K562 (cell line): ENCODE results near the gene BBX. TPM values are rescaled to one million over a fixed set of nuclear protein-coding genes. Genes with fewer than 3 reads are reported as not detected.

Source experiments
- ATAC-seq: fragments of 200-7000 bp; cut with Tn5 transposase; 3 replicates; pipeline ENCODE4 v1.9.1; 2020; ENCODE audit warnings: moderate library complexity
- BruUV-seq: library from RNA; stranded (reverse); fragments of 400-500 nt; replicated peaks from 2 replicates; lab custom pipeline; 2021; lab: Mats Ljungman, UMichigan
- CTCF ChIA-PET: fragments of 300-600 bp; formaldehyde crosslinking; extraction: SDS; loops from one replicate; lab custom pipeline; 2021; ENCODE audit warnings: low intra/inter-chr PET ratio; lab: Yijun Ruan, JAX
- POLR2A ChIA-PET: fragments of 300-600, 350-650 bp; sonication (Branson Sonifier 250); formaldehyde crosslinking; extraction: SDS; loops from one replicate; lab custom pipeline; 2021; ENCODE audit warnings: antibody characterized with exemption, inconsistent platforms; lab: Yijun Ruan, JAX
- DNase-seq, 4 experiments: peaks; one replicate each; pipeline versions ENCODE4 v3.0.0 to v3.0.0-alpha.2; 2011 to 2018; ENCODE audit warnings: low spot score in 3 of 4, mixed read lengths in 3 of 4; ENCODE audit errors: extremely low read depth in 1 of 4
- FAIRE-seq: peaks from 2 replicates; lab custom pipeline; 2011; peaks lifted over from hg19 to GRCh38; lab: Jason Lieb, UNC
- H2AFZ ChIP-seq: 2 replicates; pipeline ENCODE4 v1.6.0; 2011; ENCODE audit warnings: low read depth, low read length, control low read depth, inconsistent platforms
- H3K27ac ChIP-seq: fragments of 200-600 bp; 3 replicates; pipeline ENCODE4 v1.8.0; 2011; ENCODE audit warnings: low read depth, mild to moderate bottlenecking, control low read depth, inconsistent platforms, low read length, moderate library complexity, mixed read lengths; ENCODE audit errors: extremely low read depth
- H3K27me3 ChIP-seq, 2 experiments: fragments of 300-600 bp in 1 of 2; 2 replicates in 1 of 2; 3 replicates in 1 of 2; pipeline versions ENCODE4 v1.6.0 to v1.8.0; 2011; ENCODE audit warnings: inconsistent platforms in 2 of 2, low read length in 2 of 2, mild to moderate bottlenecking in 1 of 2, mixed read lengths in 1 of 2, moderate library complexity in 1 of 2; ENCODE audit not compliant: control insufficient read depth in 2 of 2, insufficient read depth in 2 of 2
- H3K36me3 ChIP-seq: fragments of 300-600 bp; 3 replicates; pipeline ENCODE4 v1.8.0; 2011; ENCODE audit warnings: mild to moderate bottlenecking, low read length, inconsistent platforms; ENCODE audit not compliant: control insufficient read depth, insufficient read depth
- H3K4me1 ChIP-seq, 2 experiments: fragments of 200-600 bp in 1 of 2; replicated peaks in 1 of 2; 2 replicates in 1 of 2; 3 replicates in 1 of 2; pipeline versions ENCODE4 v1.5.1 to v1.8.0; 2011; ENCODE audit warnings: inconsistent platforms in 2 of 2, low read length in 2 of 2, mild to moderate bottlenecking in 1 of 2, mixed read lengths in 1 of 2, moderate library complexity in 1 of 2; ENCODE audit not compliant: control insufficient read depth in 2 of 2, insufficient read depth in 2 of 2
- H3K4me2 ChIP-seq: 2 replicates; pipeline ENCODE4 v1.6.1; 2011; ENCODE audit warnings: low read length, control low read depth, inconsistent platforms, mixed read lengths; ENCODE audit not compliant: insufficient read depth
- H3K4me3 ChIP-seq: fragments of 200-600 bp; sonication (generic), shearing (Covaris generic); 2 replicates; pipeline ENCODE4 v1.5.1; 2016; ENCODE audit warnings: control low read depth, inconsistent platforms
- H3K79me2 ChIP-seq: fragments of 200-600 bp; 3 replicates; pipeline ENCODE4 v1.8.0; 2011; ENCODE audit warnings: low read length, inconsistent platforms; ENCODE audit not compliant: control insufficient read depth, insufficient read depth
- H3K9ac ChIP-seq, 2 experiments: 2 replicates each; pipeline versions ENCODE4 v1.6.0 to v1.6.1; 2011; ENCODE audit warnings: low read depth in 2 of 2, low read length in 2 of 2, control low read depth in 1 of 2, inconsistent platforms in 1 of 2, mild to moderate bottlenecking in 1 of 2, mixed read lengths in 1 of 2; ENCODE audit not compliant: insufficient read depth in 1 of 2
- H3K9me1 ChIP-seq: one replicate; pipeline ENCODE4 v1.6.0; 2011; ENCODE audit warnings: inconsistent platforms, mild to moderate bottlenecking, low read length, moderate library complexity; ENCODE audit not compliant: control insufficient read depth, insufficient read depth
- H3K9me3 ChIP-seq: replicated peaks from 2 replicates; pipeline ENCODE4 v1.5.1; 2011; ENCODE audit warnings: low read depth, low read length, inconsistent platforms; ENCODE audit not compliant: control insufficient read depth, insufficient read depth
- H4K20me1 ChIP-seq: replicated peaks from 2 replicates; pipeline ENCODE4 v1.6.1; 2011; ENCODE audit warnings: low read length, inconsistent platforms, mixed read lengths; ENCODE audit not compliant: control insufficient read depth, insufficient read depth
- ARHGAP35 ChIP-seq: fragments of 450-650 bp; IDR thresholded peaks from 2 replicates; pipeline ENCODE4 v1.6.1; 2018; ENCODE audit not compliant: partially characterized antibody
- CCAR2 ChIP-seq: fragments of 200-400 bp; formaldehyde crosslinking; IDR thresholded peaks from 2 replicates; pipeline ENCODE4 v1.6.1; 2017; ENCODE audit warnings: mild to moderate bottlenecking, low read depth, low read length
- E2F4 ChIP-seq: sonication (generic); formaldehyde crosslinking; IDR thresholded peaks from 2 replicates; pipeline ENCODE4 v1.8.0; 2022; ENCODE audit warnings: mild to moderate bottlenecking, low read depth, missing genetic modification reagents
- FOS ChIP-seq: IDR thresholded peaks from 3 replicates; pipeline ENCODE4 v1.6.1; 2011; ENCODE audit not compliant: insufficient read length; ENCODE audit errors: extremely low read depth
- FOXJ2 ChIP-seq: fragments of 200-800 bp; sonication (Bioruptor generic); IDR thresholded peaks from 2 replicates; pipeline ENCODE4 v1.6.1; 2016; ENCODE audit warnings: missing genetic modification characterization, missing compliant biosample characterization
- KDM2B ChIP-seq: fragments of 250-450 bp; sonication (Bioruptor Pico); IDR thresholded peaks from 2 replicates; pipeline ENCODE4 v1.8.0; 2021; ENCODE audit warnings: mild to moderate bottlenecking, moderate library complexity
- LEF1 ChIP-seq: fragments of 450-650 bp; IDR thresholded peaks from 2 replicates; pipeline ENCODE4 v1.6.1; 2016; ENCODE audit warnings: mild to moderate bottlenecking
- NFE2L1 ChIP-seq: fragments of 450-650 bp; IDR thresholded peaks from 2 replicates; pipeline ENCODE4 v1.6.1; 2016; ENCODE audit warnings: missing genetic modification characterization, low read depth, mild to moderate bottlenecking, missing compliant biosample characterization, moderate library complexity, borderline replicate concordance
- PKNOX1 ChIP-seq: fragments of 450-650 bp; IDR thresholded peaks from 2 replicates; pipeline ENCODE4 v1.6.1; 2016
- POLR3G ChIP-seq: IDR thresholded peaks from 2 replicates; pipeline ENCODE4 v1.6.1; 2011; ENCODE audit not compliant: insufficient read length, insufficient replicate concordance; ENCODE audit errors: extremely low read depth
- RBM15 ChIP-seq: fragments of 200-400 bp; formaldehyde crosslinking; IDR thresholded peaks from 2 replicates; pipeline ENCODE4 v1.6.1; 2018; ENCODE audit warnings: mild to moderate bottlenecking, low read length, moderate library complexity; ENCODE audit not compliant: insufficient read depth
- SMARCB1 ChIP-seq: IDR thresholded peaks from 2 replicates; pipeline ENCODE4 v1.6.1; 2011; ENCODE audit warnings: improper control_type of control experiment, low read depth; ENCODE audit not compliant: insufficient read length
- SMC3 ChIP-seq: conservative IDR thresholded peaks from 2 replicates; pipeline ENCODE4 v1.6.1; 2011; ENCODE audit warnings: low read depth, low read length, improper control_type of control experiment; ENCODE audit not compliant: insufficient read depth
- TGIF2 ChIP-seq: sonication (generic); formaldehyde crosslinking; IDR thresholded peaks from 2 replicates; pipeline ENCODE4 v1.8.1; 2022; ENCODE audit warnings: mild to moderate bottlenecking, missing genetic modification reagents, moderate library complexity
- THAP12 ChIP-seq: fragments of 250-450 bp; sonication (Bioruptor Pico); IDR thresholded peaks from 2 replicates; pipeline ENCODE4 v1.9.0; 2021; ENCODE audit warnings: mild to moderate bottlenecking, inconsistent platforms
- ZBED1 ChIP-seq: IDR thresholded peaks from 2 replicates; pipeline ENCODE4 v1.6.1; 2014
- ZBTB34 ChIP-seq: fragments of 250-450 bp; sonication (Bioruptor Pico); IDR thresholded peaks from 2 replicates; pipeline ENCODE4 v1.8.0; 2021; ENCODE audit warnings: mild to moderate bottlenecking, moderate library complexity
- ZNF217 ChIP-seq: sonication (generic); formaldehyde crosslinking; IDR thresholded peaks from 2 replicates; pipeline ENCODE4 v1.8.0; 2022; ENCODE audit warnings: mild to moderate bottlenecking, missing genetic modification reagents
- ZNF431 ChIP-seq: sonication (generic); formaldehyde crosslinking; IDR thresholded peaks from 2 replicates; pipeline ENCODE4 v1.8.0; 2022; ENCODE audit warnings: mild to moderate bottlenecking, missing genetic modification reagents
- ZNF507 ChIP-seq: conservative IDR thresholded peaks from 2 replicates; pipeline ENCODE4 v1.6.1; 2017; ENCODE audit warnings: missing genetic modification characterization, missing compliant biosample characterization
- WGBS: fragments of 100-300 bp; shearing (Covaris generic); methylation state at CpG from one replicate; pipeline ENCODE4 v1.1.6; 2016; ENCODE audit warnings: low coverage, mixed read lengths; ENCODE audit not compliant: insufficient coverage; ENCODE audit errors: missing lambda C conversion rate; 5-methylcytosine and 5-hydroxymethylcytosine counted together
- in situ Hi-C: fragments of 300-500 bp; cut with MboI; formaldehyde crosslinking; loops from 4 replicates; pipeline ENCODE4 v1.15.0; 2018; ENCODE audit warnings: inconsistent platforms, mixed read lengths
- intact Hi-C: fragments of 100-400 bp; cut with micrococcal nuclease; formaldehyde crosslinking; loops from 2 replicates; pipeline ENCODE4 v1.14.2; 2022
- polyA plus RNA-seq, 8 experiments: library from polyadenylated mRNA; depleted of rRNA in 4 of 8; stranded (reverse) in 5 of 8; unstranded in 3 of 8; fragments of >200 nt; fragmentation: Nextera tagmentation in 2 of 8; fragmentation: Illumina TruSeq in 1 of 8; extraction: Ambion mirVana in 2 of 8; extraction: Trizol in 1 of 8; gene quantifications; 2 replicates each; pipeline versions ENCODE4 v1.2.1 to v1.2.3, GENCODE V29; 2011 to 2014; ENCODE audit warnings: inconsistent platforms in 1 of 8, missing spikeins in 1 of 8
- total RNA-seq, 7 experiments: library from RNA; depleted of rRNA in 6 of 7; stranded (reverse); fragments of >200 nt in 6 of 7; fragmentation: Illumina TruSeq in 2 of 7; extraction: Trizol in 2 of 7; gene quantifications; 2 replicates each; pipeline versions ENCODE4 v1.2.1 to v1.2.3, GENCODE V29; 2011 to 2021; ENCODE audit warnings: low replicate concordance in 1 of 7

The BBX gene
- total and polyA plus RNA-seq, 9 of the 15 experiments (the other 6 are each of a cell fraction or from before 2014, with no cell fraction given), result 4.9 to 19.5 (median 11.8) TPM

- no peaks in the 10 kb centered on the region for H3K36me3 ChIP-seq
- H3K27ac ChIP-seq, result no peak overlapping the region
- ATAC-seq (no peak), DNase-seq (no peak), FAIRE-seq (no peak)
- no peaks in the 10 kb centered on the region for H3K9me3 ChIP-seq
- H3K9me1 ChIP-seq, result no peaks in the 10 kb centered on the region
- no peak overlapping the region for H3K4me2 ChIP-seq
- no peaks in the 10 kb centered on the region for H4K20me1 ChIP-seq
- no peaks in the 10 kb centered on the region for H3K4me1 ChIP-seq
- H2AFZ ChIP-seq, result no peak overlapping the region
- POLR2A ChIA-PET, result no interaction called here
- in situ Hi-C loops (no loop called here), intact Hi-C loops (no loop called here)
- CTCF ChIA-PET, result no interaction called here
- no peak overlapping the region for H3K9ac ChIP-seq
- H3K79me2 ChIP-seq, result no peaks in the 10 kb centered on the region
- 0% methylated on average over 4 of the region's 5 CpGs for WGBS
- no TSS peak for BruUV-seq
- TF ChIP-seq ZNF431 (CRISPR knock-in tag), result no peak
- TF ChIP-seq ZNF507 (tag), result no peak
- TF ChIP-seq CCAR2, result no peak
- no peak for TF ChIP-seq ZNF217 (CRISPR knock-in tag)
- TF ChIP-seq NFE2L1, result no peak
- TF ChIP-seq POLR3G, result no peak
- TF ChIP-seq E2F4, result no peak
- TF ChIP-seq PKNOX1, result no peak
- no peak for TF ChIP-seq THAP12 (CRISPR knock-in tag)
- TF ChIP-seq SMARCB1, result no peak
- TF ChIP-seq KDM2B (CRISPR knock-in tag), result no peak
- no peak for TF ChIP-seq SMC3
- no peak for TF ChIP-seq ZBED1
- TF ChIP-seq FOXJ2 (tag), result no peak
- no peak for TF ChIP-seq RBM15
- no peak for TF ChIP-seq ARHGAP35
- TF ChIP-seq LEF1, result no peak
- no peak for TF ChIP-seq TGIF2
- no peak for TF ChIP-seq FOS
- TF ChIP-seq ZBTB34 (CRISPR knock-in tag), result no peak
- no peak overlapping the region for H3K4me3 ChIP-seq
- H3K27me3 ChIP-seq, result peaks cover 0 to 4% of the 10 kb centered on the region in 2 experiments; a peak in 1 of 5 replicates
Measured at GRCh38 chr3:107825556-107825955, 302.8 kb downstream of the BBX start.
